NCI-H345 treated with DMSO at 0.1 percent for 48 hours (cell line): ENCODE measurements around the gene MPZL2.
A peak's percentile ranks its signal among the peaks of the same experiment; 100 is the strongest.

Source experiments
- DNase-seq: peaks from one replicate; lab custom pipeline; 2025; ENCODE audit not compliant: unreplicated experiment; lab: John Stamatoyannopoulos, UW

The MPZL2 gene

DNA sequence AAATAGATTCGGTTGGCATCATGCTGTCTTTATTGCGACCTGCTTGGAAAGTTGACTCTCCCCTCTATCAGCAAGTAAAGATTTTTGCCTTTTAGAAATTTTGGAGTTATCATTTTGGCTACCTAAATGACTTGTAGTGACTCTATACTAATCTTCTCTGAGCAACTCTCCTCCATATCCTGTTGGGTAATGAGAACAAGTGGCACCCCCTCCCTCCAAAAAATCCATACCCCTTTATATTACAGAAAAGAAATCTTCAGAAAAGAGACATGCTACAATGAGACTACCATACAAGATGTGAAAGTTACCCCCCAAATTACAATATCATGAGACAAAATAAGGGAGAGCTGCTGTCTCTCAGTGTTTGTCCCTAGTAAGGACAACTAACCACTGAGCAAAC lies 40.5 kb downstream of the MPZL2 start:
- no peak for DNase-seq

DNA sequence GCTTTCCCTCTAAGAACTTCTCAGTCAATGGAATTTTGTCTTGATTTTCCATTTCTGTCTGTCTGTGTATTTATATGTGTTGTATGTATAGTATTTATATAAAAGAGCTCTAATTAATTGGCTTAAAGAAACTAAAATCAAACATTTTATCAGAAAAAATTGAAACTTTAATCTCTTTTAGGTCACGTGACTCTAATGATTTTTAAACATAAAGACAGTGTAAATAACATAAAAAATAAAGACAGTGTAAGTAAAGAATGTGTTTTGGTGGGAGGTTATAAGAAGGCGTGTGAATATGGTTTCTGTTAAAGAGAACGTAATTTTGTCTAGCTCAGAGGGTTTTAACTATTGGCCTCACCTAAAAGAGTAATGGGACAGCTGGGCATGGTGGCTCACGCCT lies 41.7 kb downstream of the MPZL2 start:
- no peak for DNase-seq

GRCh38 chr11:118221419-118221818 lies 42.7 kb downstream of the MPZL2 start:
- DNase-seq: no peak

- no peak for DNase-seq
These were observed 44.4 kb downstream of the MPZL2 start for GRCh38 chr11:118219732-118220131.

- no peak for DNase-seq
These were observed 44.9 kb downstream of the MPZL2 start for GRCh38 chr11:118219244-118219643.

GRCh38 chr11:118217575-118217974 lies 46.5 kb downstream of the MPZL2 start:
- no peak for DNase-seq

DNA sequence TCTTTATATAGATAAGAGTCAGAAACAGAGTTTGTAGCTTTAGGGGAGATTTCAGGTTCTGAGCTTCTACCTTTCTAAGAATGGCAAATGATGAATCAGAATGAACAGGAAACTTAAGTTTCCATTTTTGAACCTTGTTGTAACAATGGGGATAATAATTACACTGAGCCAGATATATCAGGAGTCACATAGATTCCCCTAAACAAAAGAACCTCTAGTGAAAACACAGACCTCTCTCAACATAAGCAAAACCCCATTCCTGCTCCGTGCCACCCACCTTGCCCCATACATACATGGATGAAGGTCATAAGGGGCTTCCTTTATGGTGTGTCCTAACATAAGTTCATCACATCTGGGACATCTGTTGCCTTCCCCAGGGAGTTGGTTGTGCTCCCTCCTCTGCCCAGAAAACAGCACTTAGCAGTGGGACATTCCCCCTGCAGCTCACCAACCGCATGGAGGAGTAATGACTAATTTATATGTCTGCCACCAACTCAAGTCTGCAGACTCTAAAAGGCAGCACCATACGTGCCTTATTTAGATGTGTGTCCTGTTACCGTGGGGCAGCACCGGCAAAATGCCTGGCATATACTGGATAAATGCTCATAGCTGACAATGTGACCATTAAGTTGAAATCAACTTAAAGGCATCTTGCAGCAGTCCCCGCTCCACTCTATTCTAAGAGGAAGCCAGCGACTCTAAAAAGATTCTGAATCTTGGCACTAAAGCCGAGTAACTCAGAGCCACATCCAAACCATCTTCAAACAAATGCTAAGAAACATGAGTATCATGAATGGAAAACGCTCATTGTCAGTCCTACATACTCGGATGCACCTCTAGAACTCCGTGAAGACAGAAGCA lies 47.2 kb downstream of the MPZL2 start:
- no peak for DNase-seq

- DNase-seq: no peak
These were observed 48.3 kb downstream of the MPZL2 start for GRCh38 chr11:118215765-118216164.

DNA sequence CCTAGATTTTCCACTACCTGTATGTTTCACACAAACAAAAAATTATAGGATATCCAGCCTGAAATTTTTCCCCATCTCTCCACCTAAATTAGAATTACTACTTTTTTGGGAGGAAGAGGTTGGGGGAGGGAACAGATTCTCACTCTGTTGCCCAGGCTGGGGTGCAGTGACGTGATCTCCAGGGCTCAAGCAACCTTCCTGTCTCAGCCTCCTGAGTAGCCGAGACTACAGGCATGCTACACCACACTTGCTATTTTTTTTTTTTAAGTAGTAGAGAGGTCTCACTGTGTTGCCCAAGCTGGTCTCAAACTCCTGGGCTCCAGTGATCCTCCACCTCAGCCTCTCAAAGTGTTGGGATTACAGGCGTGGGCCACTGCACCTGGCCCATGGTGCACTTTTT lies 48.8 kb downstream of the MPZL2 start:
- DNase-seq: no peak

DNA sequence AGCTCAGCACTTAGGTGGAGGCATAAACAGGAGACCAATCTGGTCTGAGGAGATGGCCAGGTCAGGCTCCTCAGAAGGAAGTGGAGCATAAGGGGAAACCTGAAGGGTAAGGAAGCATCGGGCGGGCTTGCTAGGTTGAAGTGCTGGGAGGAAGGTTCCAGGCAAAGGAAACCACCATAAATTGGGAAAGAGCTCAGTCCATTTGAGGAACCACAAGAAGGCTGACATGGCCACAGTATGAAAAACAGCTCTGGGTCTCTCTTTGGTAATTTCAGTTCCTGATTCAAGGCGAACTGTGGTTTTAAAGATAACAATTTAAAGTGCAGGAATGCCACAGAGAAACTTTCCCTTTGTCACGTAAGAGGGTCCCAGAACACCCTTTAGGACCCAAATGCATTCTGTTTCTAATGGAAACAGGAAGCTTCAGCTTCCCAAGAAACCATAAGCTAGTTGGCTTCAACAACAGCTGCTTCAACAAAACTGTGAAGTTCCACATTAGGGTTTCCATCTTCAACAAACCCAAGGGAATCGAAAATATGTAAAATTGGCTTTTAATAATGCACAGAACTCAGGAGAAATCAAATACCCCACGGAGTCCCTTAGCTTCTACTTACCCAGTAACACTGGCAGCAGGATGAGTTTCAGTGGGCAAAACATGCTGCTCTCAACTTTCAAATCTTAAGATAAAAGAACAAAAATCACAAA lies 49.7 kb downstream of the MPZL2 start:
- DNase-seq: no peak

- DNase-seq: no peak
These were observed 50.3 kb downstream of the MPZL2 start for GRCh38 chr11:118213781-118214180.

GRCh38 chr11:118213201-118213600 lies 50.9 kb downstream of the MPZL2 start:
- no peak for DNase-seq

DNA sequence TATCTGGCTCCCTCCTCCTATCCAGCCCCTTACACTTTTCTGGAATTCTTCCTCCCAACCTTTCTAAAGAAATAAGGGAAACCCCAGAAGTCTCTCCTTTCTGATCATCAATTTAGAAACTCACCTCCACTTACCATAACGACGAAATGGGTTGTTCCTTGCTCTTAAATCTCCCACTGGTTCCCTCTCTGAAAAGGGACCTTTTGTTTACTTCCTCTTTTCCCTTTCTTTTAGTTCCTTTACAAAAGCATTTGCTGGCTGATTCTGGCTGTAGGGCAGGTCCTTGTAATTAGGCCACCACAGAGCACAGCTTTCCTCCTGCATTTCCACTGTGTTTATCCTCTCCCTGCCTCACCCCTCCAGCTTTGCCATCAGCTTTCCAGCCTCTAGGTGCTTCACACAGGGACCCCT lies 51.3 kb downstream of the MPZL2 start:
- DNase-seq: no peak

DNA sequence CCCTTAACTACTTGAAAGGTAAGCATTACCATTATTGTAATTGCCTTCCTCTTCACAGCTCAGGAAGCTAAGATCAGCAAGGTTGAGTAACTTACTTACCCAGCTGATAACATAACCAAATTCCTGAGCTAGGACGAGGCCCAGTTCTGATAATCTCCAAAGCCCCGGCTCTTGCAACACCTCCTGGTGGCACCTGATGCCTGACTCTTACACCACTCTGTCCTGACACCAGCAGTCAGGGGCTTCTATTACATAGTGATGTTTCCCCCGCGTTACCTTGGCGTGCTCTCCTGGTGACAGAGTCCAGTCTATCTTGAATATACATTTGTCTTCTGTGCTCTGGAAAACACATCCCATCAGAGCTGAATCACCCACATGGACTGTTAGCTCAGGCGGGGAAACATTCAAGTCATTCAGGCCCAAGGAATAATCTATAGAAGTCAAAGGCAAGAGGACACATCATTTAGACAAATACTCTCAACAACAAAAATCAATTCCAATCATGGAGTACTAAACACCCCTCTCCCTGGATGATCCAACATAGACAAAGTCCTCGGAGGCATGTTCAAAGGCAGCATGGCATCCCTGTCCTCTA lies 51.9 kb downstream of the MPZL2 start:
- DNase-seq: no peak

GRCh38 chr11:118211006-118211405 lies 53.1 kb downstream of the MPZL2 start:
- DNase-seq: peak; percentile 6

DNA sequence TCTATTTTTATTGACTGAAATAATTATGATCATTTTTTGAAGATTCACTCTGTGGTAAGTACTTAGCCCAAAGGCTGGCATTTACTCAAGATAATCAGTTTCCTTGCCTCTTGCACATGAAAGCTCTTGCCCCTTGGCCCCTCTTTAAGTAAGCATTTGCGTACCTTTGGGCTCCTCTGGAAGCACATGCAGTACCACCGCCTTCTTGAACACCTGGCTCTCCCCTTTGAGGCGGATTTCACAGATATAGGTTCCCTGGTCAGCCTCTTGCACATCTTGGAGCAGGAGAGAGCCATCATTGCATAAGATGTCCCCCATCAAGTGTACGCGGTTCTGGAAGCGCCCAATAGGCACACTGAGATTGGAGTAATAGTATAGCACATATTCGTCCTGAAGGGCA lies 53.8 kb downstream of the MPZL2 start:
- DNase-seq: no peak

GRCh38 chr11:118209033-118209432 lies 55.1 kb downstream of the MPZL2 start:
- DNase-seq: no peak

DNA sequence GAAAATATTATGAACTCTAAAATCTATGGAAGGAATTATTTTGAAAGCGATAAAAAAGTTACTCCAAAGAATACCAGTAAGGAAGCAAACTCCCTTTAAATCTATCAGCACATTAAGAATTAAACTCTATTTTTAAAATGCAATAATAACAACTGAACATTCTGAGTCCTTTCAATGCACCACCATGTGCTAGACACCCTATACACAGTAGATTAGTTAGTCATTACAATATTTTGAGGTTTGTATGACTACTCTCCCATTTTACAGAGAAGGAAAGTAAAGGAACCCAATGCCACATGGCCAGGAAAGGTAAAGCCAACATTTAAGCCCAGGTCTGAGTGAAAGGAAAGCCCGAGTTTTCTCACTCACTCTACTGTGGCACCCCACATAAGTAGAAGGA lies 57.0 kb downstream of the MPZL2 start:
- DNase-seq: no peak

DNA sequence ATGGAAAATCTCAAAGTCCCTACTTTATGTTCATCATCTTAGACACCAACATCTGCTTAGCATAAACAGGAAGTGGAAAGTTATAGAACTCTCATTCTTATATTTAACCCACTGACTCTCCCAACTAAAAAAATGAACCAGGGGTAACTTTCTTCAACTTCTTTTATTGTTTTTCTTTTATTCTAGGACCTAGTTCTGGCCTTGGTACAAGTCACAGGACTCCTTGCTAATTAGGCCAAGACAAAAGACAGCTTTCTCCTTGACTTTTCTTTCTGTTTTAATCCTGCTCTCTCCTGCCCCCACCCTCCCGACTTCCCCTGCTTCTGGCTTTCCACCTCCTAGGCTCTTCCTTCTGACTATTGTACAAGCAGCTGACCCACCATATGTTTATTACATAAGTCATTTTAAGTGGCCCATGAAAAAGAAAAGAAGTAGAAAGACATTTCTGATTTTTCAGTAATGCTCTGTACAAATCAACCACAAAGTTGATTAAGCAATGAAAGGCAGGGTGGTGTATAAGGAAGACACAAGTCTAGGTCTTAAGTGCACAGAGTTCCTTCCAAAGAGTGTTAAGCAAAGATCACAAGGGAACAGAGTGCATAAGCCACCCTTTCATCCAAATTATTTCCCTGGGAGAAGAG lies 57.6 kb downstream of the MPZL2 start:
- DNase-seq: no peak

- no peak for DNase-seq
These were observed 58.3 kb downstream of the MPZL2 start for GRCh38 chr11:118205606-118206378.
